ENCODE results near the gene PFN3.
A peak's percentile ranks its signal among the peaks of the same experiment; 100 is the strongest.

Gene PFN3

GRCh38 chr5:177403102-177403791 is 2.8 kb upstream of the PFN3 start:
- Mint-ChIP-seq H3K4me3 (peak overlapping the region; percentile 82 to 84), H3K9me3 (no peaks in the 10 kb centered on the region), H3K27ac (peak overlapping the region; percentile 79), H3K4me1 (peaks cover 28 to 38% of the 10 kb centered on the region in 2 donors), H3K27me3 (peaks cover 18 to 47% of the 10 kb centered on the region in 2 donors), H3K36me3 (no peaks in the 10 kb centered on the region)
- ATAC-seq (replicated peaks) (peak; percentile 19 to 26), DNase-seq (no peak)

DNA sequence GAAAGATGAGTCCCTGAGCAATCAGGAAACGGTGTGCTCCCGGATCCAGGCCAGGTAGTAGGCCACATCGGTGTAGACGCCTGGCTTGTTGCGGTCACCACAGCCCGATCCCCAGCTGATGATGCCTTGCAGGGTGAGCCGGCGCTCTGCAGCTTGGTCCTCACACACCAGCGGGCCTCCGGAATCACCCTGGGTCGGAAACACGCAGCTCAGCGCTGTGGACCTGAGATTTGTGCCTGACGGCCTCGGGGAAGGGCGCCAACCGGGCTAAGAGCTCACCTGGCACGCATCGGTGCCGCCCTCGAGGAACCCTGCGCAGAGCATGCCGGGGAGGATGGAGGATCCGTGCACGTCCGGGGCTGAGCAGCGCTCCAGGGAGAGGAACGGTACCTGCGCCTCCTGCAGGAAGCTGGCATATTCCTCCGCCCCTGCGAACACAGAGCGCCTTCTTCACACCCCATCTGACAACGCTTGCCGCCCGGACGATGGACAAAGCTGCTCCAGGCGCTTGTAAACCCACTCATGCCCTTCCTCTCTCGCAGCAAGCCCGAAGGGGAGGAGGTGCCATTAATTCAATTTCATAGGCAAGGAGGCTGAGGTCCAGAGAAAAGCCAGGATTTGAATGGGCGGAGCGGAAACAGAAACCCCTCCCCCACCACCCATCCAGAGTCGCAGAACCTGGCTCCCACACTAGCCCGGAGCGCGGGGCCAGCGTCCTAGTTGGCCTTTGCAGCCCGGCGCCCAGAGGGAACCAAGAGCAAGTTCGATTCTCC is 2.0 kb upstream of the PFN3 start:
- H3K27me3 Mint-ChIP-seq = peaks cover 21 to 53% of the 10 kb centered on the region in 2 donors
- H3K9me3 Mint-ChIP-seq = no peaks in the 10 kb centered on the region
- H3K4me1 Mint-ChIP-seq = peaks cover 28 to 38% of the 10 kb centered on the region in 2 donors
- peak overlapping the region; percentile 7 for H3K27ac Mint-ChIP-seq
- no peak for DNase-seq
- peak overlapping the region; percentile 82 to 84 for H3K4me3 Mint-ChIP-seq
- H3K36me3 Mint-ChIP-seq = no peaks in the 10 kb centered on the region
- ATAC-seq (replicated peaks) = peak in 1 of 2 donors; percentile 8

DNA sequence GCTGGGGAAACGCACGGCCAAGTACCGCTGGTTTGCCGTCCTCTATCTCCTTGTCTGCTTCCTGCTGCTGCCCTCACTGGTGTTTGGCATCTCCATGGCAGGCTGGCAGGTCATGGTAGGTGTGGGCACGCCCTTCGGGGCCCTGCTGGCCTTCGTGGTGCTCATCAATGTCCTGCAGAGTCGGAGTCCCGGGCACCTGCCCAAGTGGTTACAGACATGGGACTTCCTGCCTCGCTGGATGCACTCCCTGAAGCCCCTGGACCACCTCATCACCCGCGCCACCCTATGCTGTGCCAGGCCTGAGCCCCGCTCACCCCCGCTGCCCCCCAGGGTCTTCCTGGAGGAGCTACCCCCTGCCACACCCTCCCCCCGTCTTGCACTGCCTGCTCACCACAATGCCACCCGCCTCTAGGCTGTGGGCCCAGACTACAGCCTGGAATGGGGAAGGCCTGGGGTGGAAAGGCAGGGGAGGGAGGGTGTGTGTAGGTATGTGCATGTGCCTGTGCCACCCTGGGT is 2.5 kb downstream of the PFN3 start:
- H3K27ac Mint-ChIP-seq = no peak overlapping the region
- H3K4me1 Mint-ChIP-seq = peaks cover 9 to 16% of the 10 kb centered on the region in 2 donors
- ATAC-seq (replicated peaks) = no peak
- H3K9me3 Mint-ChIP-seq = no peaks in the 10 kb centered on the region
- peaks cover 19 to 57% of the 10 kb centered on the region in 2 donors for H3K27me3 Mint-ChIP-seq
- no peaks in the 10 kb centered on the region for H3K36me3 Mint-ChIP-seq
- no peak overlapping the region for H3K4me3 Mint-ChIP-seq
- no peak for DNase-seq

- peaks cover 6 to 9% of the 10 kb centered on the region in 2 donors for H3K4me1 Mint-ChIP-seq
- no peak for ATAC-seq (replicated peaks)
- H3K27ac Mint-ChIP-seq = no peak overlapping the region
- no peak overlapping the region for H3K4me3 Mint-ChIP-seq
- H3K9me3 Mint-ChIP-seq = no peaks in the 10 kb centered on the region
- no peaks in the 10 kb centered on the region for H3K36me3 Mint-ChIP-seq
- DNase-seq = no peak
- H3K27me3 Mint-ChIP-seq = peaks cover 12 to 46% of the 10 kb centered on the region in 2 donors
Measured at GRCh38 chr5:177396807-177397206, 3.7 kb downstream of the PFN3 start.

DNA sequence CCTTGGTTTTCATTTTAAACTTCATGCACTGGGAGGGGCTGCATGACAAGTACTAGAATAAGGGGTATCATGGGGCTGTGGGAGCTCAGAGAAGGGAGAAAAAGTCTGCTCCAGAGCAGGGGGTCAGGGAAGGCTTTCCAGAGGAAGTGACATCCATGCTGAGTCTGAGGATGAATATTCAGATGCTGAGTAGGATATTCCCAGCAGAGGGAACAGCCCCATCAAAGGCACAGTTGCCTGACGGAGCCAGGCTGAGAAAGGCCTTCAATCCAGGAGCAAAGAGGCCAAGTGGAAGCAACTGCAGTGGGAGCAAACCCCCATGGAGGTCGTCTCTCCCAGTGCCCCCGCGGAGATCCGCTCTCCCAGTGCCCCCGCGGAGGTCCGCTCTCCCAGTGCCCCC is 4.4 kb downstream of the PFN3 start:
- no peaks in the 10 kb centered on the region for H3K9me3 Mint-ChIP-seq
- H3K27ac Mint-ChIP-seq = no peak overlapping the region
- H3K4me1 Mint-ChIP-seq = peaks cover 9 to 14% of the 10 kb centered on the region in 2 donors
- H3K36me3 Mint-ChIP-seq = no peaks in the 10 kb centered on the region
- H3K4me3 Mint-ChIP-seq = no peak overlapping the region
- ATAC-seq (replicated peaks) (no peak), DNase-seq (no peak)
- H3K27me3 Mint-ChIP-seq = peaks cover 7 to 38% of the 10 kb centered on the region in 2 donors

DNA sequence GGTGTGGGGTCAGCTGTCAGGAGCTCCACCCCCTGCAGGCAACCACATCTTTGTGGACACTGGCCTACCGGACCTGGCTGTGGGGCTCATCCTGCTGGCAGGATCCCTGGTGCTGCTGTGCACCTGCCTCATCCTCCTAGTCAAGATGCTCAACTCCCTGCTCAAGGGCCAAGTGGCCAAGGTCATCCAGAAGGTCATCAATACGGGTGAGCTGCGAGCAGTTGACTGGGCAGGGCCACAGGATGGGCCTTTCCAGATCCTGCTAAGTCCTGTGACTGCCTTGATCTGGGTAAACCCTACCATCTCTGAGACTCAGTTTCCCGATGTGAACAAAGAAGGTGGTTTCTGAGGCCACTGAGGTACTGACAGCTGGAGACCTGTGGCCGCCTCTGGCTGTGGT is 6.5 kb downstream of the PFN3 start:
- peaks cover 22 to 33% of the 10 kb centered on the region in 2 donors for H3K4me1 Mint-ChIP-seq
- H3K9me3 Mint-ChIP-seq = no peaks in the 10 kb centered on the region
- no peak for ATAC-seq (replicated peaks)
- no peak overlapping the region for H3K4me3 Mint-ChIP-seq
- H3K27me3 Mint-ChIP-seq = peaks cover 13 to 36% of the 10 kb centered on the region in 2 donors
- H3K36me3 Mint-ChIP-seq = no peaks in the 10 kb centered on the region
- H3K27ac Mint-ChIP-seq = no peak overlapping the region
- no peak for DNase-seq

- no peaks in the 10 kb centered on the region for H3K36me3 Mint-ChIP-seq
- H3K4me1 Mint-ChIP-seq = peaks cover 22 to 33% of the 10 kb centered on the region in 2 donors
- H3K9me3 Mint-ChIP-seq = no peaks in the 10 kb centered on the region
- peak overlapping the region; percentile 28 for H3K27ac Mint-ChIP-seq
- ATAC-seq (replicated peaks) = no peak
- no peak overlapping the region for H3K4me3 Mint-ChIP-seq
- peaks cover 19 to 35% of the 10 kb centered on the region in 2 donors for H3K27me3 Mint-ChIP-seq
- no peak for DNase-seq
Measured at GRCh38 chr5:177393206-177393765, 7.2 kb downstream of the PFN3 start.

GRCh38 chr5:177392765-177393164 is 7.7 kb downstream of the PFN3 start:
- Mint-ChIP-seq H3K4me1 (peaks cover 22 to 33% of the 10 kb centered on the region in 2 donors), H3K27ac (peak overlapping the region; percentile 28), H3K9me3 (no peaks in the 10 kb centered on the region), H3K27me3 (peaks cover 17 to 34% of the 10 kb centered on the region in 2 donors), H3K36me3 (no peaks in the 10 kb centered on the region), H3K4me3 (no peak overlapping the region)
- DNase-seq (no peak), ATAC-seq (replicated peaks) (no peak)

- peaks cover 22 to 33% of the 10 kb centered on the region in 2 donors for H3K4me1 Mint-ChIP-seq
- peak overlapping the region; percentile 75 for H3K27ac Mint-ChIP-seq
- no peak overlapping the region for H3K4me3 Mint-ChIP-seq
- peaks cover 15 to 23% of the 10 kb centered on the region in 2 donors for H3K27me3 Mint-ChIP-seq
- no peaks in the 10 kb centered on the region for H3K9me3 Mint-ChIP-seq
- DNase-seq (peak; percentile 74), ATAC-seq (replicated peaks) (peak; percentile 90 to 95)
- H3K36me3 Mint-ChIP-seq = no peaks in the 10 kb centered on the region
Measured at GRCh38 chr5:177390363-177391300, 9.8 kb downstream of the PFN3 start.

DNA sequence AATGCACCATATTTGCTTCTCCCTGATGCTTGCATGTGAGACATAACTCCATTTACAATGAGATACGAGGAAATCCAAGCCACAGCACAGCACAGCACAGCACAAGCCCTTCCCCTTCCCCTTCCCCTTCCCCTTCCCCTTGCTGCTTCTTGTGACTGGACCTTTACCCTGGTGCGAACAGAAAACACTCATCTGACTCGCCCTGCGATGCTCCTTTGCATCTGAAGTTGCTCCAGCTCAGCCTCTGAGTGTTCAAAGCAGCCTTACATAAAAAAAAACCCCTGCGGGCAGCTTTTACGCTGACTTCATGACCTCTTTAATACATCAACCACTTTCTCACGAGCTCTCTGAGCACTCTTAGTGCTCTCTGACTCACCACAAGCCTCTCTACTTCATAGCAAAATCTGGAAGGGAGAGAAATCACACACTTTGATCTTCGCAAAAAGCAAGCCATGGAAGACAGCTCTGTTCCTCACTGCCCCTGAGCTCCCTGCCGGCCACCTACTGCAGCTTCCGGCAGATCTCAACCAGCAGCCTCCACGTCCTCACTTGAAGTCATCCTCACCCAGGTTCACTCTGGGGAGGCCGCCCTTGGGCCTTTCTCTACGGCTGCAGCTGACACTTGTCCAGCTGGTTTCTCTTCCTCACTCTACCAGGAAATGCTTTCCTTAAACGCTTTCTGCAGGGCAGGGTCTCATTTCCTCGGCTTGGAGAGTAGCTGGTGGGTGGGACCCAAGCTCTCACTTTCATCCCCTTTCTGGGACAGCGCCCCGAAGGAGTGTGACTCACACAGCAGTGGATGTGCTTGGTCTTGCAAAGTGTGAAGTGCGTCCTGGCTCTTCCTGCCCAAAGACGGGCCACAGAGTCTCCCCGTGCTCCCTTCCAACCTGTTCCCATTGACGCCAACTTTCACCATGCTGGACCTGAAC is 11.0 kb downstream of the PFN3 start:
- peak in 1 of 2 donors; percentile 16 for ATAC-seq (replicated peaks)
- H3K36me3 Mint-ChIP-seq = no peaks in the 10 kb centered on the region
- no peak overlapping the region for H3K4me3 Mint-ChIP-seq
- peak overlapping the region; percentile 49 for H3K27ac Mint-ChIP-seq
- peaks cover 21 to 32% of the 10 kb centered on the region in 2 donors for H3K27me3 Mint-ChIP-seq
- DNase-seq = no peak
- H3K4me1 Mint-ChIP-seq = peaks cover 22 to 33% of the 10 kb centered on the region in 2 donors
- no peaks in the 10 kb centered on the region for H3K9me3 Mint-ChIP-seq

DNA sequence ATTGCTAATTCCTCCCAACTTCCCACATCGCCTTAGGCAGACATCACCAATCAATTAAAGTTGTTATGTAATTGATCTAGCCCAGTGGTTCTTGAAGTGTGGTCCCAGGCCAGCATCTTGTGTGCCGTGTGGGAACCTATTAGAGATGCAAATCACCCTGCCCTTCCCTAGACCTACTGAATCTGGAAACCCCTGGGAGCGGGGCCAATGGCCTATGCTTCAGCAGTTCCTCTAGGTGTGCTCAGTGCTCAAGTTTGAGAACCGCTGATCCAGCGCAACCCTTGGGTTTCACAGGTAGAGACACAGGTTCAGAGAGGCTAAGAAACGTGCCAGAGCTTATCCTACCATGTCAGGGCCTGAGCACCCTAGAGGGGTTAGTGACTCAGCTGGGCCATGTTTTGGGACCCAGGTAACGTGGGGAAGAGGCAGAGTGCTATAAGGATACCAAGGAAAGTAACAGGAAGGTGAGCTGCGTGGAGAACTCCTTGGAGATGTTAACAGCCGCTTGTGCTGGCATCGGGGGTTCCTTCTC is 11.9 kb downstream of the PFN3 start:
- ATAC-seq (replicated peaks) (no peak), DNase-seq (no peak)
- H3K36me3 Mint-ChIP-seq = no peaks in the 10 kb centered on the region
- no peak overlapping the region for H3K27ac Mint-ChIP-seq
- H3K9me3 Mint-ChIP-seq = no peaks in the 10 kb centered on the region
- peaks cover 25 to 38% of the 10 kb centered on the region in 2 donors for H3K27me3 Mint-ChIP-seq
- peaks cover 22 to 33% of the 10 kb centered on the region in 2 donors for H3K4me1 Mint-ChIP-seq
- H3K4me3 Mint-ChIP-seq = no peak overlapping the region

GRCh38 chr5:177387405-177387804 is 13.1 kb downstream of the PFN3 start:
- Mint-ChIP-seq H3K27ac (no peak overlapping the region), H3K27me3 (peaks cover 32 to 49% of the 10 kb centered on the region in 2 donors)
- no peak for DNase-seq

More at GRCh38 chr5:177387405-177387804, 13.1 kb downstream of the PFN3 start:
- H3K4me3 Mint-ChIP-seq = no peak overlapping the region
- no peak for ATAC-seq (replicated peaks)
- no peaks in the 10 kb centered on the region for H3K9me3 Mint-ChIP-seq
- H3K36me3 Mint-ChIP-seq = no peaks in the 10 kb centered on the region
- H3K4me1 Mint-ChIP-seq = peaks cover 18 to 28% of the 10 kb centered on the region in 2 donors

All from stimulated activated naive B cell treated with anti-CD40 and anti-IgM and Interleukin-4, amounts not matched to agents 10 μg/mL and 1 μg/mL and 100 μg/mL, for 72 hours (primary cell).